Vagina (tissue), 2 donors: ENCODE measurements around the gene ADGRA1. TPM values are rescaled to one million over a fixed set of nuclear protein-coding genes. Genes with fewer than 3 reads are reported as not detected.
A peak's percentile ranks its signal among the peaks of the same experiment; 100 is the strongest.

Experiments
- DNase-seq, 2 donors: peaks; one replicate each; pipeline ENCODE4 v3.0.0-alpha.2; 2017; ENCODE audit errors: extremely low spot score in 2 of 2
- H3K27ac ChIP-seq: fragments of 200-600 bp; sonication (generic); one replicate; pipeline ENCODE4 v1.5.1; 2019
- H3K27me3 ChIP-seq: fragments of 200-600 bp; sonication (generic); one replicate; pipeline ENCODE4 v1.5.1; 2019
- H3K36me3 ChIP-seq, 2 donors: fragments of 200-600 bp; sonication (generic); one replicate each; pipeline ENCODE4 v1.5.1; 2017 to 2019
- H3K4me1 ChIP-seq: fragments of 200-600 bp; sonication (generic); one replicate; pipeline ENCODE4 v1.5.1; 2019
- H3K4me3 ChIP-seq, 2 donors: fragments of 200-600 bp; sonication (generic); 1 replicate in 1 of 2; 2 replicates in 1 of 2; pipeline ENCODE4 v1.5.1; 2016 to 2019
- H3K9me3 ChIP-seq: fragments of 200-600 bp; sonication (generic); one replicate; pipeline ENCODE4 v1.5.1; 2019
- POLR2A ChIP-seq, 2 donors: fragments of 450-650 bp; IDR thresholded peaks; one replicate each; pipeline ENCODE4 v1.6.1; 2017; ENCODE audit warnings: antibody characterized with exemption in 2 of 2, mild to moderate bottlenecking in 2 of 2, moderate library complexity in 2 of 2
- POLR2AphosphoS5 ChIP-seq, 2 donors: sonication (generic); formaldehyde crosslinking; IDR thresholded peaks; one replicate each; pipeline ENCODE4 v1.9.0; 2017; ENCODE audit warnings: antibody characterized with exemption in 2 of 2, mild to moderate bottlenecking in 2 of 2, low read depth in 1 of 2; ENCODE audit not compliant: insufficient read depth in 1 of 2
- intact Hi-C: fragments of 100-400 bp; cut with DNase I; formaldehyde crosslinking; loops from one replicate; pipeline ENCODE4 v1.15.1; 2023
- total RNA-seq: library from RNA; depleted of rRNA; stranded (reverse); fragments of >200 nt; gene quantifications from one replicate; pipeline ENCODE4 v1.2.3, GENCODE V29; 2016
- TF ChIP-seq, protein P1 (sequence below), 3 experiments: fragments of 450-650 bp in 2 of 3; fragments of 200-600 bp in 1 of 3; sonication (generic) in 1 of 3; IDR thresholded peaks; one replicate each; pipeline ENCODE4 v1.5.1; 2017 to 2019; ENCODE audit warnings: antibody characterized with exemption in 3 of 3, mild to moderate bottlenecking in 2 of 3, moderate library complexity in 2 of 3

ADGRA1 gene
- total RNA-seq, 1 donor from 2014 or later, result 0.49 TPM

GRCh38 chr10:133123050-133123745, 35.5 kb downstream of the ADGRA1 start:
- Histone ChIP-seq H3K27ac (no peak overlapping the region), H3K4me3 (no peak overlapping the region), H3K9me3 (no peaks in the 10 kb centered on the region), H3K36me3 (no peaks in the 10 kb centered on the region), H3K4me1 (no peaks in the 10 kb centered on the region), H3K27me3 (no peaks in the 10 kb centered on the region)
- TF ChIP-seq, protein P1, sequence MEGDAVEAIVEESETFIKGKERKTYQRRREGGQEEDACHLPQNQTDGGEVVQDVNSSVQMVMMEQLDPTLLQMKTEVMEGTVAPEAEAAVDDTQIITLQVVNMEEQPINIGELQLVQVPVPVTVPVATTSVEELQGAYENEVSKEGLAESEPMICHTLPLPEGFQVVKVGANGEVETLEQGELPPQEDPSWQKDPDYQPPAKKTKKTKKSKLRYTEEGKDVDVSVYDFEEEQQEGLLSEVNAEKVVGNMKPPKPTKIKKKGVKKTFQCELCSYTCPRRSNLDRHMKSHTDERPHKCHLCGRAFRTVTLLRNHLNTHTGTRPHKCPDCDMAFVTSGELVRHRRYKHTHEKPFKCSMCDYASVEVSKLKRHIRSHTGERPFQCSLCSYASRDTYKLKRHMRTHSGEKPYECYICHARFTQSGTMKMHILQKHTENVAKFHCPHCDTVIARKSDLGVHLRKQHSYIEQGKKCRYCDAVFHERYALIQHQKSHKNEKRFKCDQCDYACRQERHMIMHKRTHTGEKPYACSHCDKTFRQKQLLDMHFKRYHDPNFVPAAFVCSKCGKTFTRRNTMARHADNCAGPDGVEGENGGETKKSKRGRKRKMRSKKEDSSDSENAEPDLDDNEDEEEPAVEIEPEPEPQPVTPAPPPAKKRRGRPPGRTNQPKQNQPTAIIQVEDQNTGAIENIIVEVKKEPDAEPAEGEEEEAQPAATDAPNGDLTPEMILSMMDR (IDR thresholded peaks at IDR 0.05), result no peak
- no peak for TF ChIP-seq POLR2A (IDR thresholded peaks at IDR 0.05)
- TF ChIP-seq POLR2AphosphoS5 (IDR thresholded peaks at IDR 0.05; ENCODE audit: insufficient read depth in 1 of 2, low read depth in 1 of 2), result no peak
- intact Hi-C loops, result no loop called here
- DNase-seq, result no peak

- H3K27ac ChIP-seq, result no peak overlapping the region
- no peaks in the 10 kb centered on the region for H3K27me3 ChIP-seq
- intact Hi-C loops, result no loop called here
- H3K36me3 ChIP-seq, result no peaks in the 10 kb centered on the region
- no peak overlapping the region for H3K4me3 ChIP-seq
- no peak for DNase-seq
- no peaks in the 10 kb centered on the region for H3K9me3 ChIP-seq
- no peaks in the 10 kb centered on the region for H3K4me1 ChIP-seq
- TF ChIP-seq, protein P1 (IDR thresholded peaks at IDR 0.05), result no peak
- TF ChIP-seq POLR2A (IDR thresholded peaks at IDR 0.05) (no peak), POLR2AphosphoS5 (IDR thresholded peaks at IDR 0.05; ENCODE audit: insufficient read depth in 1 of 2, low read depth in 1 of 2) (no peak)
Observed at GRCh38 chr10:133123746-133124356, 36.1 kb downstream of the ADGRA1 start.

DNA sequence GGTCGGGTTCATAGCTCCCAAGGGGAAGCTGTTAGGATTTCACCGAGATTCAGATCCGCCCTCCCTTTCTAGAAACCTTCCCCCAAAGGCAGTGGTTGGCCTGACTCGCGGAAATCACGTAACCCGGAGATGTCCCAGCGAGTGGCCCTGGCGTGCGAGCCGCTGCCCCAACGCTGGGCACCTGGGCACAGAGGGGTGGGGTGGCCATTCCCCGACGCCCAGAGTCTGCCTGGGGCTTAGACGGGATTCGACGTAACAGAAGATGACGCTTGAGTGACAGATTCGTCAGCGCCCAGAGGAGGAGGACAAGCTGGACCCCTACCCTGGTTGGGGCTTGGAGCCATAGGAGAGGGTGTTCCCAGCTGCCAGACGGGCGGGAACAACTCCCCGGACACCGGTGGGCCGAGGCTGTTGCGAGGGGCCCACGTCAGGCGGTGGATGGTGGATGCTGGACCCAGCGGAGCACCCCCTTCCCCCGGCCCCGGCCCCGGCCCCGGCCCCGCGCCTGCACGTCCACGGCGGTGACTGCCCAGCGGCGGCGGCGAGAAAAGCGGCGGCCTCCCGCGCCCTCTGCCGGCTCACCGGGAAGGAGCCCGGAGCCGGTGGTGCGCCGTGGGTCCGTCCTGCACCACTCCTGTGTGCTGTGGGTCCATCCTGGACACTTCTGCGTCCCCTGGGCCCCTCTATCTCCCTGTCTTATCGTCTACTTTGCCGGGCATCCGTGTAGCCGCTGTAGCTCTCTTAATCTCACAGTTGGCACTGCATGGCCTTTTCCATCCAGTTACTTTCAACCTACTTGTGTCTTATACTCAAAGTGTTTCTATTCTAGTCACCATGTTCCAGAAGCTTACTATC, 36.9 kb downstream of the ADGRA1 start:
- DNase-seq, result no peak
- Histone ChIP-seq H3K4me1 (no peaks in the 10 kb centered on the region), H3K27me3 (no peaks in the 10 kb centered on the region), H3K4me3 (no peak overlapping the region), H3K9me3 (no peaks in the 10 kb centered on the region), H3K36me3 (no peaks in the 10 kb centered on the region), H3K27ac (no peak overlapping the region)
- TF ChIP-seq, protein P1 (IDR thresholded peaks at IDR 0.05), result peak in 1 of 3 experiments; percentile 26
- TF ChIP-seq POLR2A (IDR thresholded peaks at IDR 0.05), result no peak
- no peak for TF ChIP-seq POLR2AphosphoS5 (IDR thresholded peaks at IDR 0.05; ENCODE audit: insufficient read depth in 1 of 2, low read depth in 1 of 2)
- intact Hi-C loops, result no loop called here

GRCh38 chr10:133125901-133126300, 38.2 kb downstream of the ADGRA1 start:
- H3K9me3 ChIP-seq, result no peaks in the 10 kb centered on the region
- intact Hi-C loops, result no loop called here
- no peak for DNase-seq
- no peak overlapping the region for H3K4me3 ChIP-seq
- no peaks in the 10 kb centered on the region for H3K36me3 ChIP-seq
- H3K27ac ChIP-seq, result no peak overlapping the region
- H3K4me1 ChIP-seq, result no peaks in the 10 kb centered on the region
- TF ChIP-seq POLR2A (IDR thresholded peaks at IDR 0.05) (no peak), POLR2AphosphoS5 (IDR thresholded peaks at IDR 0.05; ENCODE audit: insufficient read depth in 1 of 2, low read depth in 1 of 2) (no peak)
- TF ChIP-seq, protein P1 (IDR thresholded peaks at IDR 0.05), result no peak
- no peaks in the 10 kb centered on the region for H3K27me3 ChIP-seq
